Left renal cortex interstitium (tissue), 4 donors: ENCODE measurements around the gene DOCK3. TPM values are rescaled to one million over a fixed set of nuclear protein-coding genes. Genes with fewer than 3 reads are reported as not detected.
A peak's percentile ranks its signal among the peaks of the same experiment; 100 is the strongest.
"Not testable (repeated sequence)": the region's sequence is repeated elsewhere in the genome, so short reads cannot be mapped to it uniquely, and the experiment has no call there.

Experiments
- DNase-seq, 4 donors: peaks; one replicate each; pipeline ENCODE4 v3.0.0-alpha.2; 2013; ENCODE audit warnings: low read depth in 4 of 4, low spot score in 2 of 4, missing footprints in 1 of 4
- polyA plus RNA-seq, 4 donors: library from polyadenylated mRNA; unstranded; fragments of 120-200 nt; gene quantifications; one replicate each; pipeline ENCODE4 v1.2.1, GENCODE V29; 2013; ENCODE audit not compliant: insufficient read length in 4 of 4

The DOCK3 gene
- polyA plus RNA-seq, 4 donors, result 0.78 to 2.2 (median 1.7) TPM

DNA sequence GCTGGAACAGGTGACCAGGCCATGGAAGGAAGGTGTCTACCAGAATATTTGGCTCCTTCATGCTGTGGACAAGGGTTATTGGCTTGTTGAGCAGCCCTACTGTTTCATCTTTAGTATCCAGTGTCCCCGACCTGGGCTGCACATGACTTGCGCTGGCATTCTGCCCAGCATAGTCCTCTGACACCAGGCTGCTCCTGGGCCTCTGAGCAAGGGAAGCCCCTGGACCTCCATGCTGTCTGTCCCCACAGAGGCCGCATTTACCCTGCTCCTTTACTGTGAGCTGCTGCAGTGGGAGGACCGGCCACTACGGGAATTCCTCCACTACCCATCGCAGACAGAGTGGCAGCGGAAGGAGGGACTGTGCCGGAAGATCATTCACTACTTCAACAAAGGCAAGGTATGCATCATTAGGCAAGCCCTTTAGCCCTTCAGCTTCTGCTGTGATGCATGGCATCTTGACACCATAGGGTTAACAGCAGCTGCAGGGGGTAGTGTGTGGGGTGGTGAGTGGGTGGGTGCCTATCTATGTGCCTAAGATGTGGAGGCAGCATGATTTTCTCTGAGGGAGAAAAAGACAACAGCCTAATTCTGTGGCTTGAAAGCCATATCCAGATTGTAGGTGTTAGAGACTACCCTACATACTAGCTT, 666.4 kb downstream of the DOCK3 start:
- no peak for DNase-seq

- no peak for DNase-seq
Observed at GRCh38 chr3:51343918-51344687, 669.4 kb downstream of the DOCK3 start.

- DNase-seq, result no peak
Observed at GRCh38 chr3:51350751-51351150, 676.0 kb downstream of the DOCK3 start.

DNA sequence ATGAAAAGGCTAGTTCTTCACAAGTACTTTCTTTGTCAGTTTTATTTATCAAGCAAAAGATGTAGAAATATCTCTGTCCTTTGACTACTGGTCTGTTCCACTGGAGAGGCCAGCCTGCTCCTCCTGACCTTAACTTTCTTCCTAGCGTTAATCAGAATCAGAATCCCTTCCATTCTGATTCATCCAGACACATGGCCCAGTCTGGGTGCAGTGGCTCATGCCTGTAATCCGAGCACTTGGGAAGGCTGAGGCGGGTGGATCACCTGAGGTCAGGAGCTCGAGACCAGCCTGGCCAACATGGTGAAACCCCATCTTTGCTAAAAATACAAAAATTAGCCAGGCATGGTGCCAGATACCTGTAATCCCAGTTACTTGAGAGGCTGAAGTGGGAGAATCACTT, 678.4 kb downstream of the DOCK3 start:
- no peak for DNase-seq

DNA sequence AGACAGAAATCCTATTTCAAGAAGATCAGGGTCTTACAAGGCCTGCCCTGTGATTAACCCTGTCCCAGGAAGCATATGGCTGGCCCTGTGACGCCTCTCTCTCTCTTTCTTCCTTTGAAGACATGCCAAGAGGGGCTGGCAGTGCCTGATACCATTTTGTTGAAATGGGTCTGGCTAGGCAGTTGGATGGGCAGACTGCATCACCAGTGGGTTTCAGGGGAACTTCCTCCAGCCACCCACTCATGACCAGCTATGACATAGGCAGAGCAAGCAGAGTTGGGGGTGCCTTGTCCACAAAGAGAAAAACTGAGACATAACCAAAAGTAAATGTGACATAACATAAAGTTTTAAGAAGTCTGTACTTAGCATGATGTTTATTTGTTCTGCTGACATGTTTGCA, 679.0 kb downstream of the DOCK3 start:
- no peak for DNase-seq

DNA sequence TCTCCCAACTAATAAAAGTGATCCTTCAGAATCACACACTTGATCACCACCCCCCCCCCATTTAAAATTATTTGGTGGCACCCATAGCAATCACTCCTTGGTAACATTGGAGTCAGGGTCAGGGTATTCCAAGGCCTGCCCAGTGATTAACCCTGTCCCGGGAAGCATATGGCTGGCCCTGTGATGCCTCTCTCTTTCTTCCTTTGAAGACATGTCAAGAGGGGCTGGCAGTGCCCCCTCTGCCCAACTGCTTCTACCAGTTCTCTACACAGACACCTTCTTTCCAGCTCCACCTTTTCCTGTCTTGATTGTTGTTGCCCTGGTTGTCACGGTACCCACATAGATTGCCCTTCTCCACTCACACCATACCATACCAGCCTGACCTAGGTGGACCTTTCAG, 679.4 kb downstream of the DOCK3 start:
- no peak for DNase-seq

GRCh38 chr3:51354731-51355615, 680.2 kb downstream of the DOCK3 start:
- DNase-seq, result no peak

DNA sequence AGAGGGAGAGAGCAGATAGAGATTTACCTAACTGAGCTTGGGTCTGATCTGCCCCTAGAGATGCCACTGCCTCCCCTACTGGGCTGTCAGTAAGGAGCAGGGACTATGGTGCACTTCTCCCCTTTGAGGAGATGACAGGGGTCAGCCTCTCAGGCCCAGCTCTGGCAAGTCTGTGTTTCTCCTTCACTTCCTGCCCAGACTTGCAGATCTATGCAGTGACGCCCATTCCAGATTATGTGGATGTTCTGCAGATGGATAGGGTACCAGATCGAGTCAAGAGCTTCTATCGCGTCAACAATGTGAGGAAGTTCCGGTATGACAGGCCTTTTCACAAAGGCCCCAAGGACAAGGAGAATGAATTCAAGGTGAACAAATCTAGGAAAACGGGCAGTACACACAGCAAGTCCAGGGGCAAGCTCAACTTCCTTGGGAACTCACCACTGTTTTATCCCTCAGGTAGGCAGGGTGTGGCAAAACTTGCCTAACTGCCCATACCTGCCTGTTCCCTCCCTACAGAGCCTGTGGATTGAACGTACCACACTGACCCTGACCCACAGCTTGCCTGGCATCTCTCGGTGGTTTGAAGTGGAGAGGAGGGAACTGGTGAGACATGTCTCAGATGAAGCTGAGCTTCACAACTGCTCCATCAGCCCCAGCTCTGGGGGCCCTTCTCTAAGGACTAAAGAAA, 681.3 kb downstream of the DOCK3 start:
- no peak for DNase-seq

DNA sequence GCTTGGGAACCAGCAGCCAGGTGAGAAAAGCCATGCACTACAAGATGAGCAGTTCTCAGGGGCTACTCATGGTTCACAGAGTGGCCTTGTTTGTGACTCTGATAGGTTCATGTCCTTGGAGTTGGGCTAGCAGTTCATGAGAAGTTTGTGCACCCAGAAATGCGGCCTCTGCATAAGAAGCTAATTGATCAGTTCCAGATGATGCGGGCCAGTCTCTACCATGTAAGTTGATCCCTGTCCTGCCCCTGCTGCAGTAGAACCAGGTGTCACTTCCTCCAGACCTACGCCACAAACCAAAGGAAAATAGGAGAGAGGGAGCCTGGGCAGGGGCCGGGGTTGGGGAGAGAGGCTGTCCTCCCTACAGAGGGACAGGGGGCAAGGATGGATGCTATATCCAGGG, 683.1 kb downstream of the DOCK3 start:
- no peak for DNase-seq

- no peak for DNase-seq
Observed at GRCh38 chr3:51358981-51359380, 684.3 kb downstream of the DOCK3 start.

DNA sequence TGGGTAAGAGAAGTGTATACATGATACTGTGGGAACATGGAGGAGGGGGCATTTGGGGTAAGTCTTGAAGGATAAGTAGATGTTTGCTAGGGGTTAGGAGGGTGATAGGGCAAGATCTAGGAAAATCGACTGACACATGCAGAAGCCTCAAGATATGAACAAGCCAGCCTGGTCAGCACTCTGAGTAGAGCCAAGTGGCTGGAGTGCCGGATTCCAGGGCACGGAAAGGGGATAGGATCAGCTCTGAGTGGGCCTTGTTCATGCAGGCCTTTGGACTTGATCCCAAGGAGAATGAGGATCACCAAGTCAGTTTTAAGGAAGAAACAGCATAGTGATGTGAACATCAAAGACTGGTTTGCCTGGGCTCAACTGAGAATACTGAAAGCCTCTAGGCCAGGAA, 686.1 kb downstream of the DOCK3 start:
- DNase-seq, result no peak

DNA sequence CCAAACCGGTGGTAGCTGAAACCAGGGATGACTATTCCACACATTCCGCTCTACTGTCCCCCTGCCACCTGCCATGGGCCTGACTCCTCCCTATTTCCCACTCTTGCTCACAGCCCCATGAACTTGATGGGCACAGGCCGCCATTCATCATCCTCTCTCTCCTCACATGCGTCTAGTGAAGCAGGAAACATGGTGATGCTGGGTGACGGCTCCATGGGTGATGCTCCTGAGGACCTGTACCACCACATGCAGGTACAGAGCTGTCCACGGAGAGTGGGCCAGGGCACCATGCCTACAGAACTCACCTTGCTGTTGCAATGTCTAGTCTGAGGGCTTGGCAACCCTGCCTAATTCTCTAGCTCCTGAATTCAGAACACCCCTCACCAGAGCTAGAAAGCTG, 687.0 kb downstream of the DOCK3 start:
- DNase-seq, result no peak

DNA sequence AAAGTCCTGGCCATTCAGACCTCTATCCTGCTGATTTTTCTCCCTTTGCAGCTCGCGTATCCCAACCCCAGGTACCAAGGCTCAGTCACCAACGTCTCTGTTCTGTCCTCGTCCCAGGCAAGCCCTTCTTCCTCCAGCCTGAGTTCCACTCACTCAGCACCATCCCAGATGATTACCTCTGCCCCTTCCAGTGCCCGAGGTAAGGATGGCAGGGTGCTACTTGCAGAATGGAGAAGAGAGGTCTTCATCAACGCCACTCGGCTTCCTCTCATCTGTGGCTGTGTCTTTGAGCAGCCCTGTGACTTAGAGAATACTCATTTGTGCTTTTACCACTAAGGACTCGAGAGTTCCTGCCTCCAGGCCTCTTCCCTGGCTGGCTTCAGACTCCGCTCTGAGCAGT, 687.7 kb downstream of the DOCK3 start:
- no peak for DNase-seq

DNA sequence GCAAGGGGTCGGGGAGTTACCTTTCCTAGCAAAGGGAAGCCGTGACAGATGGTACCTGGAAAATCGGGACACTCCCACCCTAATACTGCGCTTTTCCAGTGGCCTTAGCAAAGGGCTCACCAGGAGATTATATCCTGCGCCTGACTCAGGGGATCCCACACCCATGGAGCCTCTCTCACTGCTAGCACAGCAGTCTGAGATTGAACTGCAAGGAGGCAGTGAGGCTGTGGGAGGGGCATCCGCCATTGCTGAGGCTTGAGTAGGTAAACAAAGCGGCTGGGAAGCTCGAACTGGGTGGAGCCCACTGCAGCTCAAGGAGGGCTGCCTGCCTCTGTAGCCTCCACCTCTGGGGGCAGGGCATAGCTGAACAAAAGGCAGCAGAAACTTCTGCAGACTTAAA, 693.5 kb downstream of the DOCK3 start:
- DNase-seq, result not testable (repeated sequence)

- DNase-seq, result peak in 1 of 4 donors; percentile 62
Observed at GRCh38 chr3:51371943-51372557, 697.3 kb downstream of the DOCK3 start.

- DNase-seq, result no peak
Observed at GRCh38 chr3:51373658-51374421, 699.1 kb downstream of the DOCK3 start.

GRCh38 chr3:51374456-51374855, 699.7 kb downstream of the DOCK3 start:
- DNase-seq, result no peak

DNA sequence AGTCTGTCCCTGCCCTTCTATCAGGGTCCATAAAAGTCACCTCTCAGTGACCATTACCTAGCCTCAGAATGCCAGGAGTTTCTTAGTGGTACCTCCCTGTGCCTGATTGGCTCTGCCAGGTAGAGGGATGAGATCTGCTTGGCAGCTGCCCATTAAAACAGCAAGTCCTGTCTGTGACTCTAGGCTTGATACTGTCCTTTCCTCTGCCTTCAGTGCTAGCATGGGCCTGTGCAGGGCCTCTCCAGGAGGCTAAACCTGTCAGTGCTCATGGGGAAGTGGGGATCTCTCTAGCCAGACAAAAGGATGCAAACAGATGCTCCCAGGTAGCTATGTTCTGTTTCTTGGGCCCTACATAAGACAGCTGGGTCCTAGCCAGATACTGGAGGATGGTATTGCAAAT, 700.4 kb downstream of the DOCK3 start:
- no peak for DNase-seq

- DNase-seq, result no peak
Observed at GRCh38 chr3:51375571-51375970, 700.8 kb downstream of the DOCK3 start.

GRCh38 chr3:51378065-51378464, 703.3 kb downstream of the DOCK3 start:
- DNase-seq, result no peak
